Measurements from ENCODE around the gene UGP2. TPM values are rescaled to one million over a fixed set of nuclear protein-coding genes. Genes with fewer than 3 reads are reported as not detected.

The UGP2 gene
- total RNA-seq, 1 donor from 2014 or later, result 76.6 TPM

GRCh38 chr2:63866009-63866709, 24.5 kb downstream of the UGP2 start:
- peaks cover 23% of the 10 kb centered on the region for H3K36me3 Mint-ChIP-seq
- H3K4me1 Mint-ChIP-seq (ENCODE audit: unreplicated experiment), result peaks cover 2% of the 10 kb centered on the region
- no peaks in the 10 kb centered on the region for H3K27me3 Mint-ChIP-seq
- no peak overlapping the region for H3K27ac Mint-ChIP-seq
- DNase-seq (ENCODE audit: extremely low spot score, unreplicated experiment), result no peak
- no peak overlapping the region for H3K4me3 Mint-ChIP-seq
- no peaks in the 10 kb centered on the region for H3K9me3 Mint-ChIP-seq
- no peak for TF ChIP-seq CTCF (conservative IDR thresholded peaks at IDR 0.05)

GRCh38 chr2:63870679-63871078, 29.0 kb downstream of the UGP2 start:
- H3K36me3 Mint-ChIP-seq, result peaks cover 38% of the 10 kb centered on the region

GRCh38 chr2:63871864-63872263, 30.2 kb downstream of the UGP2 start:
- DNase-seq (ENCODE audit: extremely low spot score, unreplicated experiment), result no peak
- Mint-ChIP-seq H3K27ac (no peak overlapping the region), H3K36me3 (peaks cover 42% of the 10 kb centered on the region), H3K4me1 (ENCODE audit: unreplicated experiment) (peaks cover 8% of the 10 kb centered on the region), H3K4me3 (no peak overlapping the region), H3K9me3 (peaks cover 12% of the 10 kb centered on the region), H3K27me3 (no peaks in the 10 kb centered on the region)
- TF ChIP-seq CTCF (conservative IDR thresholded peaks at IDR 0.05), result no peak

More at GRCh38 chr2:63870679-63871078, 29.0 kb downstream of the UGP2 start:
- no peak for DNase-seq (ENCODE audit: extremely low spot score, unreplicated experiment)
- Mint-ChIP-seq H3K4me3 (no peak overlapping the region), H3K9me3 (peaks cover 12% of the 10 kb centered on the region), H3K27ac (no peak overlapping the region), H3K27me3 (no peaks in the 10 kb centered on the region), H3K4me1 (ENCODE audit: unreplicated experiment) (peaks cover 4% of the 10 kb centered on the region)
- no peak for TF ChIP-seq CTCF (conservative IDR thresholded peaks at IDR 0.05)

- no peak for TF ChIP-seq CTCF (conservative IDR thresholded peaks at IDR 0.05)
- DNase-seq (ENCODE audit: extremely low spot score, unreplicated experiment), result no peak
- peaks cover 8% of the 10 kb centered on the region for H3K4me1 Mint-ChIP-seq (ENCODE audit: unreplicated experiment)
- no peaks in the 10 kb centered on the region for H3K27me3 Mint-ChIP-seq
- H3K36me3 Mint-ChIP-seq, result peaks cover 44% of the 10 kb centered on the region
- H3K27ac Mint-ChIP-seq, result no peak overlapping the region
- no peak overlapping the region for H3K4me3 Mint-ChIP-seq
- peaks cover 12% of the 10 kb centered on the region for H3K9me3 Mint-ChIP-seq
Observed at GRCh38 chr2:63872571-63873328, 31.1 kb downstream of the UGP2 start.

- no peak for DNase-seq (ENCODE audit: extremely low spot score, unreplicated experiment)
- H3K4me3 Mint-ChIP-seq, result no peak overlapping the region
- no peak for TF ChIP-seq CTCF (conservative IDR thresholded peaks at IDR 0.05)
- H3K36me3 Mint-ChIP-seq, result peaks cover 38% of the 10 kb centered on the region
- H3K27me3 Mint-ChIP-seq, result no peaks in the 10 kb centered on the region
- H3K9me3 Mint-ChIP-seq, result peaks cover 12% of the 10 kb centered on the region
- peaks cover 8% of the 10 kb centered on the region for H3K4me1 Mint-ChIP-seq (ENCODE audit: unreplicated experiment)
- H3K27ac Mint-ChIP-seq, result no peak overlapping the region
Observed at GRCh38 chr2:63874204-63875130, 32.8 kb downstream of the UGP2 start.

All from type B pancreatic cell (in vitro differentiated cells).